Astrocyte (in vitro differentiated cells and primary cell): ENCODE measurements around the gene ARMC9.

Source experiments
- EZH2 ChIP-seq: IDR thresholded peaks from 2 replicates; pipeline ENCODE4 v1.6.1; 2012; ENCODE audit warnings: mild to moderate bottlenecking, low read length, inconsistent platforms; ENCODE audit not compliant: insufficient read depth
- TF ChIP-seq, protein P1 (sequence below): IDR thresholded peaks from 2 replicates; pipeline ENCODE4 v1.5.1; 2011; ENCODE audit warnings: low read depth, mild to moderate bottlenecking, inconsistent platforms, low read length, moderate library complexity; ENCODE audit not compliant: insufficient read depth

DNA sequence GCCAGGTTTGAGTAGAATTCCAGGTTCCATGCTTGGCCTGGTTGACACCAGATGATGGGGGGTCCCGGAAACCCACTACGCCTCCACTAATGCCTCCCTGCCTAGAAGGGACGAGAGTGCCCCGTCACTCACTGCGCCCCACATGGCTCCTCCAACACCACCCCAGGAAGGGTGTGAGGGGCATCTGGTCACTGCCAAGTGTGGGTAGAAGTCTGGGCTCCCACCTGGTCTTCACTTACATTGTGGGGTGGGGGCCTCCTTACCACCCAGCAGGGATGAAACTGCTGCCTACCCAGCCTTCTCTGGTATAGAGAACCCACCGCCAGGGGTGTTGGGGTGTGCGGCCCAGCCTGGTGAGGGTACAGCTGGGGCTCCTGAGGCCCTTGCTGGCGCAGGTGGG is 131.9 kb downstream of the ARMC9 start:
- TF ChIP-seq, protein P1, sequence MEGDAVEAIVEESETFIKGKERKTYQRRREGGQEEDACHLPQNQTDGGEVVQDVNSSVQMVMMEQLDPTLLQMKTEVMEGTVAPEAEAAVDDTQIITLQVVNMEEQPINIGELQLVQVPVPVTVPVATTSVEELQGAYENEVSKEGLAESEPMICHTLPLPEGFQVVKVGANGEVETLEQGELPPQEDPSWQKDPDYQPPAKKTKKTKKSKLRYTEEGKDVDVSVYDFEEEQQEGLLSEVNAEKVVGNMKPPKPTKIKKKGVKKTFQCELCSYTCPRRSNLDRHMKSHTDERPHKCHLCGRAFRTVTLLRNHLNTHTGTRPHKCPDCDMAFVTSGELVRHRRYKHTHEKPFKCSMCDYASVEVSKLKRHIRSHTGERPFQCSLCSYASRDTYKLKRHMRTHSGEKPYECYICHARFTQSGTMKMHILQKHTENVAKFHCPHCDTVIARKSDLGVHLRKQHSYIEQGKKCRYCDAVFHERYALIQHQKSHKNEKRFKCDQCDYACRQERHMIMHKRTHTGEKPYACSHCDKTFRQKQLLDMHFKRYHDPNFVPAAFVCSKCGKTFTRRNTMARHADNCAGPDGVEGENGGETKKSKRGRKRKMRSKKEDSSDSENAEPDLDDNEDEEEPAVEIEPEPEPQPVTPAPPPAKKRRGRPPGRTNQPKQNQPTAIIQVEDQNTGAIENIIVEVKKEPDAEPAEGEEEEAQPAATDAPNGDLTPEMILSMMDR = no peak
- no peak for TF ChIP-seq EZH2
